Lower leg skin (tissue), 4 donors: ENCODE data around the gene TNNI2. TPM values are rescaled to one million over a fixed set of nuclear protein-coding genes. Genes with fewer than 3 reads are reported as not detected.

Experiments
- DNase-seq, 2 donors: peaks; one replicate each; pipeline ENCODE4 v3.0.0-alpha.2; 2019; ENCODE audit warnings: low spot score in 2 of 2
- H3K4me3 ChIP-seq: fragments of 200-600 bp; sonication (generic); 2 replicates; pipeline ENCODE4 v1.5.1; 2017; ENCODE audit warnings: mild to moderate bottlenecking, low read depth; ENCODE audit not compliant: poor library complexity, severe bottlenecking
- POLR2A ChIP-seq, 2 donors: fragments of 450-650 bp; IDR thresholded peaks; one replicate each; pipeline ENCODE4 v1.6.1; 2016 to 2017; ENCODE audit warnings: antibody characterized with exemption in 2 of 2, mild to moderate bottlenecking in 1 of 2, moderate library complexity in 1 of 2
- WGBS, 2 donors: methylation state at CpG; one replicate each; pipeline ENCODE4 v1.1.5; 2018; 5-methylcytosine and 5-hydroxymethylcytosine counted together
- intact Hi-C: fragments of 100-400 bp; cut with DNase I; formaldehyde crosslinking; loops from one replicate; pipeline ENCODE4 v1.15.0; 2023; ENCODE audit warnings: low total_unique reads
- total RNA-seq, 4 donors: library from RNA; depleted of rRNA; stranded (reverse); fragments of >200 nt; gene quantifications; one replicate each; pipeline ENCODE4 v1.1.0, GENCODE V29; 2016
- TF ChIP-seq, protein P1 (sequence below), 3 donors: fragments of 450-650 bp; IDR thresholded peaks; one replicate each; pipeline ENCODE4 v1.5.1; 2016; ENCODE audit warnings: antibody characterized with exemption in 3 of 3, mild to moderate bottlenecking in 3 of 3, moderate library complexity in 2 of 3

Gene TNNI2
- total RNA-seq, 4 donors from 2014 or later = 10.7 to 17.7 (median 15.8) TPM

DNA sequence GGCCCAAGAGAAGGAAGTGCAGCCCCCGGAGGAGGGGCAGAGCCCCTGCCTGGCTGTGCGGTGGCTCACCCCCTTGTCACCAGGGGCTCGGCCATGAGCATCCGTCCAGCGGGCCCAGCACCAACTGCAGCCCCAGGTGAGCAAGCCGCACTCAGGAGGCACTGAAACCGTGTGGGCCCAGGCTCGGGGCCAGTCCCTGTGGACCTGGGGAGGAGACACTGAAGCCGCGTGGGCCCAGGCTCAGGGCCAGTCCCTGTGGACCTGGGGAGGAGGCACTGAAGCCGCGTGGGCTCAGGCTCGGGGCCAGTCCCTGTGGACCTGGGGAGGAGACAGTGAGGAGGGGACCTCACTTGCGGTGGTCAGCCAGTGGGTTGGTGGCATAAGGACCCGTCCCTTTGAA, 28.0 kb downstream of the TNNI2 start:
- 74 to 88% methylated on average over 8 to 13 of the region's 15 CpGs for WGBS, 2 donors

GRCh38 chr11:1867381-1867780, 28.6 kb downstream of the TNNI2 start:
- 78 to 88% methylated on average over 6 to 8 of the region's 8 CpGs for WGBS, 2 donors
- intact Hi-C loops = no loop called here
- H3K4me3 ChIP-seq = no peak overlapping the region
- TF ChIP-seq POLR2A (IDR thresholded peaks at IDR 0.05) = no peak
- TF ChIP-seq, protein P1, sequence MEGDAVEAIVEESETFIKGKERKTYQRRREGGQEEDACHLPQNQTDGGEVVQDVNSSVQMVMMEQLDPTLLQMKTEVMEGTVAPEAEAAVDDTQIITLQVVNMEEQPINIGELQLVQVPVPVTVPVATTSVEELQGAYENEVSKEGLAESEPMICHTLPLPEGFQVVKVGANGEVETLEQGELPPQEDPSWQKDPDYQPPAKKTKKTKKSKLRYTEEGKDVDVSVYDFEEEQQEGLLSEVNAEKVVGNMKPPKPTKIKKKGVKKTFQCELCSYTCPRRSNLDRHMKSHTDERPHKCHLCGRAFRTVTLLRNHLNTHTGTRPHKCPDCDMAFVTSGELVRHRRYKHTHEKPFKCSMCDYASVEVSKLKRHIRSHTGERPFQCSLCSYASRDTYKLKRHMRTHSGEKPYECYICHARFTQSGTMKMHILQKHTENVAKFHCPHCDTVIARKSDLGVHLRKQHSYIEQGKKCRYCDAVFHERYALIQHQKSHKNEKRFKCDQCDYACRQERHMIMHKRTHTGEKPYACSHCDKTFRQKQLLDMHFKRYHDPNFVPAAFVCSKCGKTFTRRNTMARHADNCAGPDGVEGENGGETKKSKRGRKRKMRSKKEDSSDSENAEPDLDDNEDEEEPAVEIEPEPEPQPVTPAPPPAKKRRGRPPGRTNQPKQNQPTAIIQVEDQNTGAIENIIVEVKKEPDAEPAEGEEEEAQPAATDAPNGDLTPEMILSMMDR (IDR thresholded peaks at IDR 0.05) = no peak
- DNase-seq = no peak

More for the DNA sequence above, 28.0 kb downstream of the TNNI2 start:
- TF ChIP-seq POLR2A (IDR thresholded peaks at IDR 0.05) = no peak
- TF ChIP-seq, protein P1 (IDR thresholded peaks at IDR 0.05) = no peak
- H3K4me3 ChIP-seq = no peak overlapping the region
- no peak for DNase-seq
- intact Hi-C loops = no loop called here

- TF ChIP-seq, protein P1 (IDR thresholded peaks at IDR 0.05) = no peak
- no peak for TF ChIP-seq POLR2A (IDR thresholded peaks at IDR 0.05)
These were observed 29.4 kb downstream of the TNNI2 start for GRCh38 chr11:1868056-1868635.

DNA sequence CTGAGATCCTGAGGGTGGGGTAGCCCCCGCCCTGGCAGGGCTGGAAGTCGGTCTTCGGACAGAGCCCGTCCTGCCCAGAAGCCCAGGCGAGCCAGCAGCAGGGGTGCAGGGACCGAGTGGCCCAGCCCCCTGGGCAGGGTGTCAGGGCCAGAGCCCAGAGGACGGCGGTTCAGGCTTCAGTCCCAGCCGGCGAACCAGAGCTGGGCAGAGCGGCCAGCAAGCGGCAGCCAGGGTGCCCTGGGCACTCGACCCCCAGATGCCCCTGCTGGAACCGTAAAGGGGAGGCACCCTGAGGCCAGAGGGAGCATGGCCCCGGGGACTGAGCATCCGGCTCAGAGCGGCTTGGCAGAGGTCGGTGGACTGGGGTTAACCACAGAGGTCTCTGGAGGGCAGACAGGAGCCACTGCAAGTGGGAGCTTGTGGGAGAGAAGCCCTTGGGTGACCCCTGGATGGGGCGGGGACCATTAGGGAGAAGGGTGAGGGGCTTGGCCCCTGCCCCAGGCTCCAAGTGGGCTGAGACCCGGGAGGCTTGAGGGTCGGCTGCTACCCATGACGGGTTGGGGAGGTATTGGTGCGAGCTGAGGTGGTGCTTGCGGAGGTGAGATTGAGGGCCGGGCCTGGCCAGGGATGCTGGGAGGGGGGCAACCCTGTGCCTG, 30.0 kb downstream of the TNNI2 start:
- intact Hi-C loops = no loop called here
- H3K4me3 ChIP-seq = no peak overlapping the region
- TF ChIP-seq, protein P1 (IDR thresholded peaks at IDR 0.05) = no peak
- TF ChIP-seq POLR2A (IDR thresholded peaks at IDR 0.05) = no peak
- DNase-seq = no peak
- 63 to 68% methylated on average over 13 to 17 of the region's 25 CpGs for WGBS, 2 donors

More at GRCh38 chr11:1868056-1868635, 29.4 kb downstream of the TNNI2 start:
- DNase-seq = no peak
- H3K4me3 ChIP-seq = no peak overlapping the region
- WGBS, 2 donors = 84 to 91% methylated on average over 12 of the region's 14 CpGs
- intact Hi-C loops = no loop called here

GRCh38 chr11:1869427-1870325, 30.9 kb downstream of the TNNI2 start:
- no peak for TF ChIP-seq POLR2A (IDR thresholded peaks at IDR 0.05)
- TF ChIP-seq, protein P1 (IDR thresholded peaks at IDR 0.05) = no peak
- no peak for DNase-seq
- no peak overlapping the region for H3K4me3 ChIP-seq
- intact Hi-C loops = no loop called here
- 61 to 66% methylated on average over 34 of the region's 34 CpGs for WGBS, 2 donors
